IMR-90 (cell line): ENCODE data around the gene RAPGEF5.

Experiments
- CTCF ChIP-seq: conservative IDR thresholded peaks from 2 replicates; pipeline ENCODE4 v1.5.1; 2012; ENCODE audit warnings: mild to moderate bottlenecking, low read depth, low read length, improper control_type of control experiment
- MXI1 ChIP-seq: IDR thresholded peaks from 2 replicates; pipeline ENCODE4 v1.6.1; 2012; ENCODE audit warnings: low read depth, mild to moderate bottlenecking, low read length, moderate library complexity, borderline replicate concordance
- RAD21 ChIP-seq: IDR thresholded peaks from 2 replicates; pipeline ENCODE4 v1.6.1; 2012; ENCODE audit warnings: low read length, improper control_type of control experiment
- USF2 ChIP-seq: fragments of 150-350 bp; IDR thresholded peaks from 2 replicates; pipeline ENCODE4 v1.6.1; 2017; ENCODE audit warnings: mild to moderate bottlenecking, antibody characterized with exemption, low read length, low read depth

- TF ChIP-seq MXI1: no peak
- TF ChIP-seq CTCF: no peak
- TF ChIP-seq USF2: no peak
- no peak for TF ChIP-seq RAD21
Measured at GRCh38 chr7:22343612-22344011, 13.3 kb downstream of the RAPGEF5 start.
